Fibroblast of peridontal ligament (primary cell): ENCODE data around the gene FRK.
"Not testable (repeated sequence)": the region's sequence is repeated elsewhere in the genome, so short reads cannot be mapped to it uniquely, and the experiment has no call there.

Source experiments
- DNase-seq: peaks from one replicate; pipeline ENCODE4 v3.0.0-alpha.2; 2010; ENCODE audit errors: extremely low read depth

Gene FRK

DNA sequence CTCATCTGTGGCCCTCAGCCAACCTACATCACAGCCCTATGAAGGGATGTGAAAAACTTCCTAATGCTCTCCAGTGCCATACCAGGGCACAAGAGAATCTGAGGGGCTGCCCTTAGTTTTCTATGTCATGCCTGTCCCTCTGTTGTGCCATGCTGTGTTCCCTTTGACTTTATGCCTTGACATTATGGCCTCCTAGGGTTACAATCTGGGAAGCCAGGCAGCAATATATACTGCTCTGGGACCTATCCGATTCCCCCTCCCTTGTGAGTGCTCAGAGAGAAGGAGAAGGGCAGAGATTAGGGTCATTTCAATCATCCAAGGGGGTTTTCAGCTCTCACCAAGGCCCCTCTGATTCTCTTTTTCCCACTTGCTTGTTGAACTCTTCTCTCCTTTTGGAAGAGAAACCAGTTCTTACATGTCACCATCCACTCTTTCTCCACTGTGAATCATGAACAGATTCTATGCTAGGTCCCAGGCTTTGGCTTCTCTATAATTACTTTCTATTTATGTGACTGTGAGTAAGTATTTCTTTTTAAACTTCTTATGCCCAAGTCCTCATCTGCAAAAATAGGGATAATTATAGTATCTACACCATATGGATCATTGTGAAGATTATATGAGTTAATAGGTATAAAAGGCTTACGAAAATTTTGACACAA is 14.2 kb upstream of the FRK start:
- DNase-seq: no peak

DNA sequence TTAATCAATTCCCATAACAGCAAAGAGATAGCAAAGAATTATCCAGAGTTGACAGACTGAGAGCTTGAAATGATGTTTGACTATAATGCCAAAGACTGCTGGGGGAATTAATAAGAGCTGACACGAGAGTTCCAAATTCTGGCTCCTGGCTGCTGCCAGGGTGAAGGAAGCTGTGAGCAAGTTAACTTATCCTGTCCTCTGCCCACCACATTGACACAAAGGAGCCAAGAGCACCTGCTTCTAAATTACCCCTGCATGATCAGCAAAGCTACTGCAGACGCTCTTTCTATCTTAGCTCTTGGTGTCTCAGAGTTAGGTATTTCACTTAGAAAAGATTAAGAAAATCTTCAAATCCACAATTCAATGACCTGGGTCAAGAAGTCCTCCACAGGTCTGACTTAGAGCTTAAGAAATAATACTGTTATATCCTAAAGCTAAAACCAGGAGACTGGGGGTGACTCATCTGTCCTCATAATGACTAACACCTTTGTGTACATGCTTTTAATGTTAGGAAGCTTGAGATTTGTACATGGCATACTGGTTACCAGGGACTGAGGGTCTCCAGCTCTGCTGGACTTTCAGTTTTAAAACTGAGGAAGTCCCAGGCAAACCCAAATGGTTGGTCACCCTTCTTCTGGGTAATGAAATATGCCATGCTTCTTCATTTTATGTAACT is 13.2 kb upstream of the FRK start:
- peak; percentile 35 for DNase-seq

DNA sequence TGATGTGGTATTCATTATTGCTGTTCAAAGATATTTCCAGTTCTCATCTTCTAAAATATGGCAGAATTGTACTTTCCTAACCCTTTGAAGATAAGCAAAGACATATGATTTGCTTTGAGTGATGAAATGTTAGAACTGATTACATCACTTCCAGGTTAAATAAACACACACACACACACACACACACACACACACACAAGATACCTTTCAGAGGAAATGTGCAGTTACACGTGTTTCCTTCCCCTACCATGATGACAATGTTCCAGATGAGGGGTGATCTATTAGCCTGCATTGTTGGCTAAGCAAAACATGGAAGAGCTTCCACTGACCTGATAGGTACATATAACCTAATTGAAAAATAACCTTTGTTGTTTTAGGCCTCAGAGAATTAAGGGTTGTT is 11.7 kb upstream of the FRK start:
- no peak for DNase-seq

DNA sequence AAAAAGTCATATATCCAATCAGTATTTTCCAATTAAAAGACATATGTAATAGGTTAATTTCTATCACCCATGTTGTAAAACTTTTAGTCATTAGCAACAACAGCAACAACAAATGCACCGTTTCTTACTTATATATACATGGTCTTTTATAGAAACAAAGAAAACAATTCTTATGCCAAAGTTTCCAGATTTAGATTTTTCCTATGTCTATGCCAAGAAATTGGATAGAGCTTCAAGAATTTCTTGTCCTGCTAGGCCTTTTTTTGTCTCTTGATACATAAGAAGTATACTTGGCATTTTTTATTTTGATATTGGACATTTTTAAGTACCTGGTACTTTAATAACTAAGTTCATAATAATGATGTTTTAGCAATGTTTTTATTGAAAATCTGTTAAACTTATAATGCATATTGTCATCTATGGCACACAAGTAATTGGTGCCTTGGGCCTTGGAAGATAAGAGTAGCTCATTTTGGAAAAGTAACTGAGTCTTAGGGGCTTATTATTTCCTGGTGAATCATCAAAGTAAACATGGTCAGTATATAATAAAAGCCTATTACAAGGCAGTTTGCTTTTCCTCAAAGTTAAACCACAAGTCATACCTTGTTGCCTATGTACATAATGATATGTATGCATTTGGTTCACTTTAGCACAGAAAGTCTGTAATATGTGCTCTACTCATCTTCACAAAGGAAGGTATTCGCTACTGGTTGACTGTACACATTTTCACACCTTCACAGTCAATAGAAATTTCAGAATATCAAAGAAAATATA is 10.1 kb upstream of the FRK start:
- no peak for DNase-seq

DNA sequence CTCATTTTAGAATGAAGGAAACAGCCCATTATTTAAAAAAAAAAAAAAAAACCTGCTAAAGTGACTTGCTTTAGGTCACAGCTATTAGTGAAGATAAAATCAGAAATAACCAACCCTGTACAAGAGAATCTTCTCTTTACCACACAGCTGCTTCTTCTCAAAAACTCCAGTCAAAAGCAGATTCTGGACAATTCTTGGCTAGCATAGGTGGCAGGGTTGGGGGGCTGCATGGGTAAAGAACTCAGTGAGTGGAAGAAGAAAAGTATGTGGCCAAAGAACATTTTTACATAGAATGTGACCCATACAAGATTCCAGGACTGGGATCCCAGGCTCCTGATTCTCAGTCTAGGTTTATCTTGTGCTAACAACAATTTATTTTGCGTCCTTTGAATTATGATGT is 9.4 kb upstream of the FRK start:
- DNase-seq: no peak

DNA sequence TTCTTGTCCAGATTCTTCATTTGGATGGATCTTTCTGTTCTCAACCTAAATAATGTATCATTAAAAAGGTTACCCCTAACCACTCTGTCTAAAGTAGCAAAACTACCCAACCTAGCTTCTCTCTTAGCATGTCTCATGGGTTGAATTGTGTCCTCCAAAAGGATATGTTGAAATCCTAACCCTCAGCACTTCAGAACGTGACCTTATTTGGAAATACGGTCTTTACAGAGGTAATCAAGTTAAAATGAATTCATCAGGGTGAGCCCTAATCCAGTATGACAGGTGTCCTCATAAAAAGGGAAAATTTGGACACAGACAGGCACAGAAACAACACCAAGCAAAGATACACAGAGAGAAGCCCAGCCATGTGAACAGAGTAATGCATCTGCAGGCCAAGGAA is 6.1 kb upstream of the FRK start:
- no peak for DNase-seq

DNA sequence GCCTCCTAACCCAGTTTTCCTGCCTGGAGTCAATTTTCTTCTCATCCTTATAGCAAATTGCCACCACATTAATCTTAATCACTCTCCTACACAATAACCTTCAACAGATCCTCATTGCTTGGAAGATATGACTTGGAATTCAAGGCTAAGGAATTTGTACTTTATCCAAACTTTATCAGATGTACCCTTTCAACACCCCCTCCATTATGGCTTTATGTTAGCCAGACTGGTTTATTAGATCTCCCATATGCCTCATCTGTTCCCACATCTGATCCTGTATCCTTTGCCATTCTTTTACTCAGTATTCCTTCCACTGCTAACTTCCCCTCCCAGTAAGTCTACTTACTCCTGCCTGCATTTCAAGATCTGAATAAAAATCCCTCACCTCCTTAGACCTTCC is 4.0 kb upstream of the FRK start:
- DNase-seq: no peak

DNA sequence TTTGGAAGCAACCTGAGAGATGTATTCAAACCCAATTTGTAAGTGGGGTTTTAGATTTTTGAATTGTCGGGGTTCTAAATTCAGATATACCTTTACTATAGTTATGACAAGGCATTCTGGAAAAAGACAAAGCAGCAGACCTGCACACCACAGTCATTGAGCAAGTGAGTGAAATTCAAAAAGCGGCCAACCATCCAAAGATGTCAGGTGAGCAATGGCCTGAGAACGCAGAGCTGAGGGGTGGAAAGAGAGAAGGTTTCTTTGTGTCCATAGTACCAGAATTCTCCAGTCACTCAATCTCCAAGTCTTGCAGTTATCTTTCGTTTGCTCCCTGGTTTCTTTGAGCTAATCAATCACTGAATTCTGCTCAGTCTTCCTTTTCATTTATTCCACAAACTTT is 1.8 kb upstream of the FRK start:
- DNase-seq: no peak

DNA sequence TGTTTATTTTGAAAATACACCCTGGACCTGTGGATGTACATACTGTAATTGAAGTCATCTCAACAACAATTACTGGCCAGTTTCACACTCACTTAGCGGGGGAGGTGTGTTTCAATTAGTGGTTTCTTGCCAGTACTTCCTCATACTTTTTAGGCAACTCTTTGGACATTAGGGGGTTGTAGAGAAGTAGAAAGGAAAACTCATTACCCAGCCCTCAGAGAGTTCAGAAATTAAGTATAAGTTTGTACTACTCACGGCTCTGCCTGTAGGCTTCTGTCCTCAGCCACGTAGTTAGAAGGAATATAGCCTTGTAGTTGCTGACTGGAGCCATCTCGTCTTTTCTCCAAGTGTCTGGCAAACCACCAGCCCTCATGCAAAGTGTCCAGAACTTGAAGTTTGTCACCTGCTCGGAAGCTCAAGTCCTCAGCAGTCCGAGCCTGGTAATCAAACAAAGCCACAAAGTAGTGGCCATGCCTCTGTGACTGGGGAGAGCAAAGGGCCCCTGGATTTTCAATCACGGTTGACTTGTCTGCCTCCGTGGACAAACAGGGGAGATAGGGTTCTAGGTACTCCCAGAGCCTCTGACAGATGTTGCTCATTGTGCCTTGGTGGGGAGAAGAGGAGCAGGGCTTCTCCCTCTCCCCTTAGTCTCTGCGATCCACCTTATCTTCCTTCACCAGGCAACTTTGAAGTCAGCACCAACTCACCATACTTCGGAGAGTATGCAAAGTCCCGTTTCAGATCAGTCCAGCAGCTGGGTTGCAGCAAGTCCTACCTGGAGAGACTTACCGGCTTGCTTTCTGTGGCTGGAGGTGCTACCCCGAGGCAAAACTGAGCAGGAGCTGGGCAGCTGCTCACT is 749 bp downstream of the FRK start:
- no peak for DNase-seq

DNA sequence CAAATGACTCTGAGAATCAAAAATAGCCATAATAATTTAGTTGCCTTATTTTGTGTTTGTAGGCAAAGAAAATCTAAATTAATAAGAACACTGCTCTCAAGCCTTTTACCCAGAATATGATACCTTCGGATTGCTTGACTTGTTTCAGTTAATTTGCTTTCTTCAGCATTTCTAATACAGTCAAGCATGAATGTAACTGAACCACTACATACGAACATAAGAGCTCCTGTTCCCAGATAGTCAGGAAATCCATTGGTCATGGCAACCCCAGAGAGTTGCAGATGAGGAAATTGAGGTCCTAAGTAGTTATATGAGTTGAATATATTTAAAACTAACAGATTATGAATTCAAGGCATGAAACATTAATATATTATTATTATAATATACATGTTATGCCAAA is 2.9 kb downstream of the FRK start:
- no peak for DNase-seq

DNA sequence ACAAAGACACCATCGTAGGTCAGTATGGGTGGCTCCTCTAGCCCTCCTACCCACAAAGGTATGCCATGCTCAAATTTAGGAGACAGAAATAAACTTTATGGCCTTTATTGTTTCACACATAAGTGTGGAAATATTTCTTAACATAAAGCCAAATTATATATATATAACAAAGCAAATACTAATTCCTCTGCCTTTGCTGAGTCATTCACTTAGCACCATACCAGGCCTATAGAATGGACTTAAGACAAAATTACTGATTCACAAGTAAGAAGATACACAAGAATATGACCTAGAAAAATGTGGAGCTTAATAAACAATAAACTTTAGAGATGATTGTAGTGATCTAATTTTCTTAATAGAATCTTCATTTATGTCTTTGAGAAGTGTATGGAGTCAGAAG is 5.2 kb downstream of the FRK start:
- no peak for DNase-seq

DNA sequence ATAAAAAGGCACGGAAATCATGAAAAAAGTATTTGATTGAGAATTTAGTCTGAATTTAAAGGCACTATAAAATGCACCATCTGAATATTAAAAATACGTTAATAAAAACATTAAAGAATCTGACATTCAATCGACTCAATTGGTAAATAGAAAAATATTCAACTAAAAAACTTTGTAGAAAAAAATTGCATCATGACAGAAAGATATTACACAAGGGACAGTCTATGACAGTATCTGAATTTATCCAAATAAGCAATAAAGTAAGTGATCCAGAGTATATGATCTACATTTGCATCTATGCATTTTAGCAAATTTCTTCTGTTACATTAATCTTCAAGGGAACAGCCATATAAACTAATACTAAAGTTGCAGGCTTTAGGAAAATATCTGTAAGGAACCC is 9.4 kb downstream of the FRK start:
- DNase-seq: no peak

DNA sequence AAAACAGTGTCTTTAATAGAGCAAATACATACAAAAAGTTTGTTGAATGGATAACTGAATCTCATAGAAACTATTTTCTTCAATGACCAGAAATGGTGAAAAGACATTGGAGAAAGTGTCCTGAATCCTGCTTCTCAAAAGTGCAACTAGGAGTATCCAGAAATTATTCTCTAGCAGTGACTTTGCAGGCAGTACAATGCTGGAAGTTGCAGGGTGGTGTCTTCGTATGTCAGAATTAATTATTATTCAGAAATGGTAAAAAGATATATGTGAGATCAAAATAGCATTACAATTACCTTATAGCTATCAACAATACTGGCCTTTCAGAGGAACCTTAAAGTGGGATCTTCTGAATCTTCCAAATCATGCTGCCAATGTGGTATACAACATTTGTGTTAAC is 10.0 kb downstream of the FRK start:
- no peak for DNase-seq

DNA sequence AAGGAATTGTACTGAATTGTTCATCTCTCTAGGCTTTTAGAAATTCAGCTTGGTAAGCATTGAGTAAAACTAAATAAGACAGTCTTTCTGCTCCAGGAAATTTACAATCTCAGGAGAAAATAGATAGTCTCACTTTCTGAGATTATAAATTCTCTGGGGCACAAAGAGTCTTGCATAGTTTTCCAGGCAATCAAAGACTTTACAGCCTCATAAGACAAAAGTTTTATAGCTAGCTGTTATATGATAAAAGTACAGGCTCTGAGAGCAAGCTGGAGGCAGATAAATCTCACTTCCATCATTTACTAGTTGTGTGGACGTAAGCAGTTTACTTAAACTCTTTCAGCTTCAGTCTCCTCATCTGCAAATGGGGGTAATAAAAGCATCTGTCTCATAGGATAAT is 11.4 kb downstream of the FRK start:
- DNase-seq: no peak

DNA sequence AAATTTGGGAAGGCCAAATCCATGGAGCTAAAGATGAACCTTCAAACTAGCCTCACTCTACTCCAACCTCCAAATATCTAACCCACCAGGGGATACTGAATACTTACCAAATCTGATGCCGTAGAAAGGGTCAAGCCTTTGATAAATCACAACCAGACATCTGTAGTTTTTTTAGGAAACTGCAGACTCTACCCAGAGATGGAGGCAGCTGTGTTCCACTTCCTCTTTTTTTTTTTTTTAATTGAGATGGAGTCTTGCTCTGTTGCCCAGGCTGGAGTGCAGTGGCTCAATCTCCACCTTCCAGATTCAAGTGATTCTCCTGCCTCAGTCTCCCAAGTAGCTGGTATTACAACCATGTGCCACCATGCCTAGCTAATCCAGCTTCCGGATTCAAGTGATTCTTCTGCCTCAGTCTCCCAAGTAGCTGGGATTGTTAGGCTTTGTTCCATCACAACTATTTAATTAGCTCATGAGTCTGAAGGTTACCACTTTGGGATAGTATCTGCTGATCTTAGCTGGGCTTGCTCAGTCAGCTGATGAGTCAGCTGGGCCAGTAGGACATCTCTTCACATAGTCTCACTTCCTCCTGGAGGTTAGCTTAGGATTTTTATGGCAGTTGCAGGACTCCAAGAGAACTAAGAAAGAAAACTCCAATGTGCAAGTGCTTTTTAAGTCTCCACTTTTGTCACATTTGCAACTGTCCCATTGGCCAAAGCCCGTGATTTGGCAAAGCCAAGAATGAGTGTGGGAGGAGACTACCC is 13.3 kb downstream of the FRK start:
- DNase-seq: no peak

DNA sequence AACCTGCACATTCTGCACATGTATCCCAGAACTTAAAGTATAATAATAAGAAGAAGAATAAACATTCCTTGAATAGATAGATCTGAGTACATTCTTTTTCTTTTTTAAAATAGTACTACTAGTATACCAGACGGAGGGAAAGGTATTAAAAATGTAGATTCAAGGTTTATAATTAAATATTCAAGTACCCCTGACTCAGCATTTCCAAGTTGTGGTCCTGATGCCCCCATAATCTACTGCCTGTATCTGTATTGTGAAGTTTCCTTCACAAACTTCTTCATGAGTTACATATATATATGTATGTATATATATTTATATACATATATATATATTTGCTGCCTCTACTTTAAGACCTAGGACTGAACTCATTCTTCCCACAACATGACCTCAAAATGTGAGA is 14.0 kb downstream of the FRK start:
- DNase-seq: no peak

DNA sequence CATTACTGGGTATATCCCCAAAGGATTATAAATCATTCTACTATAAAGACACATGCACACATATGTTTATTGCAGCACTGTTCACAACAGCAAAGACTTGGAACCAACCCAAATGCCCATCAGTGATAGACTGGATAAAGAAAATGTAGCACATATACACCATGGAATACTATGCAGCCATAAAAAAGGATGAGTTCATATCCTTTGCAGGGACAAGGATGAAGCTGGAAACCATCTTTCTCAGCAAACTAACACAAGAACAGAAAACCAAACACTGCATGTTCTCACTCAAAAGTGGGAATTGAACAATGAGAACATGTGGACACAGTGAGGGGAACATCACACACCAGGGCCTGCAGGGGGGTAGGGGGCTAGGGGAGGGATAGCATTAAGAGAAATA is 14.4 kb downstream of the FRK start:
- DNase-seq: not testable (repeated sequence)

DNA sequence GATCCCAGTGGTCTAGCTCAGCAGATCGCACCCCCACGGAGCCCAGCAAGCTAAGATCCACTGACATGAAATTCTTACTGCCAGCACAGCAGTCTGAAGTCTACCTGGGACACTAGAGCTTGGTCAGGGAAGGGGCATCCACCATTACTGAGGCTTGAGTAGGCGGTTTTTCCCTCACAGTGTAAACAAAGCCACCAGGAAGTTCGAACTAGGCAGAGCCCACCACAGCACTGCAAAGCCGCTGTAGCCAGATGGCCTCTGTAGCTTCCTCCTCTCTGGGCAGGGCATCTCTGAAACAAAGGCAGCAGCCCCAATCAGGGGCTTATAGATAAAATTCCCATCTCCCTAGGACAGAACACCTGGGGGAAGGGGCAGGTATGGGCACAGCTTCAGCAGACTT is 18.8 kb downstream of the FRK start:
- no peak for DNase-seq

DNA sequence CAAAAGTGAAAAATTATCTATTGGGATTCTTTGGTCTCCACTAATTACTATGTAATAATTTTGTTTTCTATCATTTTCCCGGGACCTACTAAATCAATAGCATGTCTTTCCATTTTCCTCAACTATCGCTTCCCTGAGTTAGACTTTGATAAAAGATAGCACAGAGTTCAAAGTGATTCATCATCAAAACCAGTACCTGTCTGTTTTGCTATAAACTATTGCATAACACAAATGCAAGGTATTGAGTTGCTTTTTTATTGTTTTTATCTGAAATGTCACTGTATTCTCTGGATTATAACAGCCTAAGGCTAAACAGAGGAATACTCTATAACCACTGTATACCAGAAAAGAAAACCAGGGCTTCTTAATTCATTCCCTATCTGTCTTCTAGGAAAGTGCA is 19.7 kb downstream of the FRK start:
- no peak for DNase-seq

DNA sequence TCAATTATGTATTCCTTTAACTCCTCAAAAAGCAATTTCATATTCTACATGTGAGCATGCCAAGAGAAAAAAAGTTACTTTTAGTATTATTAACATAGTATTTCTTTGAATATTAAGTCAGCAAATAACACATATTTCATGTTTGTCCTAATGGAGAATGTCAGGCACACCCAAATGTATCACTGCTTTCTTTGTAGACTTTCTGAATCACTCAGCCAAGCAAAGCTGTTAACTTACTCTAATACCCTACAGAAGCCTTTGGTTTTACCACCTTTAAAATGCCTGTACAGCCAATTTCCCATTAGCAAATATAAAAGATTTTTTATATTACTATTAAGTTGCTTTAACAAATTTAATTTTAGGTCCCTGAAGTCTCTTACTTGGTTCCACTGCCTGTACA is 23.8 kb downstream of the FRK start:
- no peak for DNase-seq

DNA sequence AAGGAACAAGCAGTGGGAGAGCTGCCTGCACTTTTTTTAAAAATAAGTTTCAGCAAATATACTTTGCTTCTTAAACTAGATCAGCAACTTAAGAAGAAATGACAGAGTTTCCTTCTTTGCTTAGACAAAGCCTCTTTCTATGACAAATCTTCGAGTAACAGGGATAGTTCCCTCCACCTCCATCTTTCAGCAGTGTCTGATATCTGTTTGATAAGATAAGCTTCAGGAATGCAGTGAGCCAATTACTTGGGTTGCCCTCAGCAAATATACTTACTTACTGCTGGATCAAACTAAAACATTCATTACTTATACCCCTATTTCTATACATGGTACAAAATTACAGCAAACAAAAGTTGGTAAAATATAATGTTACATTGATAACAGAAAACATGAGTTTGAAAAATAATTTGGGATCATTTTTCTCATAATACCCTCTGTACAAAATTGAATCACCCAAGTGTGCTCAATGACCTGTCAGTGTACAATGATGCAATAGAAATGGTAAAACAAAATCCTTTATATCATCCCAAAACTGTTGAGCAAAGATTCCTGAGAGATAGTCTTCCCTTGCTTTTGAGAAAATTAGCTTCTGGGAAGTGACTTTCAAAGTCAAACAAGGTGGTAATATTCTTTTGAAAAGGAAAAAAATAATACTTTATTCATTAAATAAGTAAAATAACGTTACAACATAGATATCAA is 24.5 kb downstream of the FRK start:
- DNase-seq: no peak
